Renal cortical epithelial cell (primary cell): ENCODE results near the gene RBM20. TPM values are rescaled to one million over a fixed set of nuclear protein-coding genes. Genes with fewer than 3 reads are reported as not detected.

ENCODE experiments used
- DNase-seq: peaks from one replicate; pipeline ENCODE4 v3.0.0-alpha.2; 2011; ENCODE audit warnings: low read depth
- total RNA-seq: library from RNA; depleted of rRNA; stranded (reverse); fragments of >200 nt; gene quantifications from 2 replicates; pipeline ENCODE4 v1.2.3, GENCODE V29; 2014

RBM20 gene
- total RNA-seq, 1 donor from 2014 or later, result 0.10 TPM

GRCh38 chr10:110737886-110738634 is 93.9 kb downstream of the RBM20 start:
- peak; percentile 89 for DNase-seq

- no peak for DNase-seq
These were observed 95.7 kb downstream of the RBM20 start for GRCh38 chr10:110739811-110740271.

GRCh38 chr10:110742801-110743200 is 98.7 kb downstream of the RBM20 start:
- DNase-seq, result no peak

GRCh38 chr10:110744782-110745181 is 100.6 kb downstream of the RBM20 start:
- no peak for DNase-seq

GRCh38 chr10:110746254-110746826 is 102.2 kb downstream of the RBM20 start:
- peak; percentile 75 for DNase-seq

GRCh38 chr10:110746969-110747608 is 103.0 kb downstream of the RBM20 start:
- no peak for DNase-seq

GRCh38 chr10:110747609-110748464 is 103.7 kb downstream of the RBM20 start:
- peak; percentile 70 for DNase-seq

GRCh38 chr10:110748970-110749369 is 104.8 kb downstream of the RBM20 start:
- no peak for DNase-seq

- DNase-seq, result no peak
These were observed 106.8 kb downstream of the RBM20 start for GRCh38 chr10:110750931-110751330.

- DNase-seq, result no peak
These were observed 107.7 kb downstream of the RBM20 start for GRCh38 chr10:110751850-110752249.

GRCh38 chr10:110753462-110753861 is 109.3 kb downstream of the RBM20 start:
- no peak for DNase-seq

GRCh38 chr10:110754375-110755105 is 110.4 kb downstream of the RBM20 start:
- DNase-seq, result no peak

- DNase-seq, result no peak
These were observed 111.6 kb downstream of the RBM20 start for GRCh38 chr10:110755781-110756180.

- DNase-seq, result no peak
These were observed 112.7 kb downstream of the RBM20 start for GRCh38 chr10:110756876-110757275.

GRCh38 chr10:110757586-110757985 is 113.5 kb downstream of the RBM20 start:
- DNase-seq, result no peak

GRCh38 chr10:110758128-110758765 is 114.1 kb downstream of the RBM20 start:
- no peak for DNase-seq

- peak; percentile 75 for DNase-seq
These were observed 114.8 kb downstream of the RBM20 start for GRCh38 chr10:110758898-110759297.

- DNase-seq, result no peak
These were observed 115.4 kb downstream of the RBM20 start for GRCh38 chr10:110759523-110759922.

- DNase-seq, result no peak
These were observed 118.1 kb downstream of the RBM20 start for GRCh38 chr10:110762109-110762848.

GRCh38 chr10:110762849-110763211 is 118.7 kb downstream of the RBM20 start:
- DNase-seq, result peak; percentile 52
